Small intestine (tissue), 7 donors: ENCODE measurements around the gene C22orf39. TPM values are rescaled to one million over a fixed set of nuclear protein-coding genes. Genes with fewer than 3 reads are reported as not detected.

Experiments used
- DNase-seq, 2 donors: peaks; one replicate each; pipeline versions ENCODE4 v3.0.0 to v3.0.0-alpha.2; 2013
- FAIRE-seq: peaks from 2 replicates; lab custom pipeline; 2012; peaks lifted over from hg19 to GRCh38; lab: Jason Lieb, UNC
- H3K27ac ChIP-seq, 3 donors: one replicate each; pipeline ENCODE4 v1.5.1; 2013; ENCODE audit warnings: low read length in 2 of 3, mild to moderate bottlenecking in 2 of 3, control low read depth in 1 of 3, inconsistent platforms in 1 of 3, low read depth in 1 of 3, moderate library complexity in 1 of 3
- H3K27me3 ChIP-seq, 3 donors: one replicate each; pipeline ENCODE4 v1.6.1; 2013; ENCODE audit warnings: low read length in 3 of 3, inconsistent platforms in 1 of 3; ENCODE audit not compliant: control insufficient read depth in 3 of 3, insufficient read depth in 3 of 3
- H3K36me3 ChIP-seq, 3 donors: one replicate each; pipeline ENCODE4 v1.6.1; 2013; ENCODE audit warnings: low read length in 3 of 3, inconsistent platforms in 1 of 3, low read depth in 1 of 3, mild to moderate bottlenecking in 1 of 3, moderate library complexity in 1 of 3; ENCODE audit not compliant: control insufficient read depth in 3 of 3, insufficient read depth in 2 of 3
- H3K4me1 ChIP-seq, 3 donors: one replicate each; pipeline ENCODE4 v1.6.1; 2013; ENCODE audit warnings: low read length in 2 of 3, inconsistent platforms in 1 of 3, low read depth in 1 of 3, mild to moderate bottlenecking in 1 of 3, moderate library complexity in 1 of 3; ENCODE audit not compliant: control insufficient read depth in 3 of 3, insufficient read depth in 2 of 3
- H3K4me3 ChIP-seq, 3 donors: one replicate each; pipeline ENCODE4 v1.5.1; 2013; ENCODE audit warnings: low read length in 3 of 3, control low read depth in 1 of 3, inconsistent platforms in 1 of 3, low read depth in 1 of 3, mild to moderate bottlenecking in 1 of 3, moderate library complexity in 1 of 3
- H3K9me3 ChIP-seq, 2 donors: one replicate each; pipeline ENCODE4 v1.6.1; 2013; ENCODE audit warnings: low read depth in 1 of 2, low read length in 1 of 2; ENCODE audit not compliant: control insufficient read depth in 2 of 2, insufficient read depth in 1 of 2
- WGBS, 3 donors: extraction: QIAGEN DNeasy Blood & Tissue Kit; methylation state at CpG; one replicate each; pipeline ENCODE4 v1.1.7; 2013; 5-methylcytosine and 5-hydroxymethylcytosine counted together
- polyA plus RNA-seq, 4 donors: library from polyadenylated mRNA; stranded (reverse) in 3 of 4; unstranded in 1 of 4; fragments of 200-250 nt in 3 of 4; fragments of 120-200 nt in 1 of 4; gene quantifications; one replicate each; pipeline versions ENCODE4 v1.2.1 to v1.2.3, GENCODE V29; 2013
- donor health status: healthy with polysubstance abuse.
- donor health status: control.
- donor health status: control.
- donor health status: Bipolar disorder and iron deficiency.
- donor health status: healthy.

The C22orf39 gene
- polyA plus RNA-seq, 4 donors, result 28.6 to 32.2 (median 29.4) TPM

- H3K9me3 ChIP-seq, result no peaks in the 10 kb centered on the region
- no peak for FAIRE-seq
- peaks cover 9 to 56% (median 35%) of the 10 kb centered on the region in 3 donors for H3K36me3 ChIP-seq
- no peaks in the 10 kb centered on the region for H3K27me3 ChIP-seq
- no peak overlapping the region for H3K4me3 ChIP-seq
- H3K27ac ChIP-seq, result no peak overlapping the region
- WGBS, 3 donors, result 69 to 86% (median 72%) methylated on average over 1 of the region's 1 CpG
- no peak for DNase-seq
- no peaks in the 10 kb centered on the region for H3K4me1 ChIP-seq
These were observed 17.0 kb upstream of the C22orf39 start for GRCh38 chr22:19464546-19464945.

- Histone ChIP-seq H3K9me3 (no peaks in the 10 kb centered on the region), H3K27me3 (no peaks in the 10 kb centered on the region), H3K36me3 (peaks cover 9 to 54% (median 31%) of the 10 kb centered on the region in 3 donors), H3K4me3 (no peak overlapping the region), H3K4me1 (no peaks in the 10 kb centered on the region), H3K27ac (no peak overlapping the region)
- WGBS, 3 donors, result 80 to 85% (median 82%) methylated on average over 7 of the region's 7 CpGs
- FAIRE-seq (no peak), DNase-seq (no peak)
These were observed 16.3 kb upstream of the C22orf39 start for GRCh38 chr22:19463491-19464469.

- Histone ChIP-seq H3K4me1 (no peaks in the 10 kb centered on the region), H3K36me3 (peaks cover 6 to 49% (median 24%) of the 10 kb centered on the region in 3 donors), H3K27ac (no peak overlapping the region), H3K4me3 (no peak overlapping the region), H3K9me3 (no peaks in the 10 kb centered on the region), H3K27me3 (no peaks in the 10 kb centered on the region)
- 95 to 100% (median 96%) methylated on average over 1 of the region's 1 CpG for WGBS, 3 donors
- FAIRE-seq, result no peak
- DNase-seq, result no peak
These were observed 15.5 kb upstream of the C22orf39 start for GRCh38 chr22:19463008-19463407.

- Histone ChIP-seq H3K4me1 (no peaks in the 10 kb centered on the region), H3K4me3 (no peak overlapping the region), H3K36me3 (peaks cover 10 to 46% (median 17%) of the 10 kb centered on the region in 3 donors), H3K27ac (no peak overlapping the region), H3K27me3 (no peaks in the 10 kb centered on the region), H3K9me3 (no peaks in the 10 kb centered on the region)
- no peak for FAIRE-seq
- WGBS, 3 donors, result 94 to 100% (median 97%) methylated on average over 1 of the region's 1 CpG
- DNase-seq, result no peak
These were observed 14.0 kb upstream of the C22orf39 start for GRCh38 chr22:19461506-19461905.

- Histone ChIP-seq H3K4me3 (no peak overlapping the region), H3K4me1 (no peaks in the 10 kb centered on the region), H3K9me3 (no peaks in the 10 kb centered on the region), H3K27me3 (no peaks in the 10 kb centered on the region), H3K36me3 (peaks cover 9 to 52% (median 19%) of the 10 kb centered on the region in 3 donors), H3K27ac (no peak overlapping the region)
- no peak for FAIRE-seq
- 60 to 79% (median 66%) methylated on average over 2 of the region's 2 CpGs for WGBS, 3 donors
- no peak for DNase-seq
These were observed 12.5 kb upstream of the C22orf39 start for GRCh38 chr22:19460036-19460435.

- FAIRE-seq (no peak), DNase-seq (no peak)
- H3K27me3 ChIP-seq, result no peaks in the 10 kb centered on the region
- no peak overlapping the region for H3K4me3 ChIP-seq
- no peaks in the 10 kb centered on the region for H3K9me3 ChIP-seq
- peaks cover 11 to 61% (median 21%) of the 10 kb centered on the region in 3 donors for H3K36me3 ChIP-seq
- H3K4me1 ChIP-seq, result no peaks in the 10 kb centered on the region
- no peak overlapping the region for H3K27ac ChIP-seq
- 95% methylated on average over 8 of the region's 8 CpGs for WGBS, 3 donors
These were observed 10.4 kb upstream of the C22orf39 start for GRCh38 chr22:19457828-19458428.

GRCh38 chr22:19456541-19456940, 9.0 kb upstream of the C22orf39 start:
- Histone ChIP-seq H3K36me3 (peaks cover 20 to 65% (median 24%) of the 10 kb centered on the region in 3 donors), H3K27me3 (no peaks in the 10 kb centered on the region), H3K4me3 (no peak overlapping the region), H3K4me1 (no peaks in the 10 kb centered on the region), H3K9me3 (no peaks in the 10 kb centered on the region), H3K27ac (no peak overlapping the region)
- FAIRE-seq, result no peak
- 96 to 97% (median 96%) methylated on average over 10 of the region's 10 CpGs for WGBS, 3 donors
- no peak for DNase-seq

- Histone ChIP-seq H3K27ac (no peak overlapping the region), H3K36me3 (peaks cover 20 to 64% (median 26%) of the 10 kb centered on the region in 3 donors), H3K27me3 (no peaks in the 10 kb centered on the region), H3K9me3 (no peaks in the 10 kb centered on the region), H3K4me3 (no peak overlapping the region), H3K4me1 (no peaks in the 10 kb centered on the region)
- no peak for FAIRE-seq
- no peak for DNase-seq
- WGBS, 3 donors, result 66 to 86% (median 68%) methylated on average over 4 of the region's 4 CpGs
These were observed 8.3 kb upstream of the C22orf39 start for GRCh38 chr22:19455585-19456370.
